Measurements from ENCODE around the gene PRKCQ. TPM values are rescaled to one million over a fixed set of nuclear protein-coding genes. Genes with fewer than 3 reads are reported as not detected.

Gene PRKCQ
- total RNA-seq, 1 donor from 2014 or later = 0.24 TPM

DNA sequence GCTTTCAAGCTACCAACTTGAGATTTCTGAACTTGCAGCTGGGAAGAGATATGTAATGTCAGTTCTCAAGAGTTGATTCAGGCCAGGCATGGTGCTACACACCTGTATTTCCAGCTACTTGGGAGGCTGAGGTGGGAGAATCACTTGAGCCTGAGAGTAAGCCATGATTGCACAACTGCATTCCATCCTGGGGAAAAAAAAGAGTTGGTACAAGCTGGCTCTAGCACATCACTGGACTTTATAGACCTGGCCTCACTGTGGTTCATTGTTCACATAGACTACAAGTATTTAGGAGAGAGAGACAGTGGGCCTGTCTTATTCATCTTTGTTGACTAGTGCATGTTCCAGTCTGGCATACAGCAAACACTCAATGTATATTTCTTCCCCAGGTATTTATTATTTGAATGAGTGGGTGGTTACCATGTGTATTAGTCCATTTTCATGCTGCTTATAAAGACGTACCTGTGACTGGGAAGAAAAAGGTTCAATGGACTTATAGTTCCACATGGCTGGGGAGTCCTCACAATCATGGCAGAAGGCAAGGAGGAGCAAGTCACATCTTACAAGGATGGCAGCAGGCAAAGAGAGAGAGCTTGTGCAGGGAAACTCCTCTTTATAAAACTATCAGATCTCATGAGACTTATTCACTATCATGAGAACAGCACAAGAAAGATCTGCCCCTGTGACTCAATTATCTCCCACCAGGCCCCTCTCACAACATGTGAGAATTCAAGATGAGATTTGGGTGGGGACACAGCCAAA, 200.9 kb downstream of the PRKCQ start:
- intact Hi-C loops (cut with DNase I) = no loop called here

More for the DNA sequence above, 200.9 kb downstream of the PRKCQ start:
- no peak for DNase-seq (ENCODE audit: low spot score)

Data from cardiac septum (tissue), 1 donor.